HG03159 (cell line): Measurements from ENCODE around the gene VWDE.
"Not testable (repeated sequence)": the region's sequence is repeated elsewhere in the genome, so short reads cannot be mapped to it uniquely, and the experiment has no call there.

ENCODE experiments used
- ATAC-seq: cut with Tn5 transposase; IDR thresholded peaks from one replicate; pipeline ENCODE4 v1.9.1; 2021; ENCODE audit warnings: mild to moderate bottlenecking, moderate library complexity; ENCODE audit not compliant: unreplicated experiment

Gene VWDE

GRCh38 chr7:12402365-12402725, 1.3 kb downstream of the VWDE start:
- no peak for ATAC-seq

GRCh38 chr7:12401538-12402364, 1.9 kb downstream of the VWDE start:
- ATAC-seq = no peak

- no peak for ATAC-seq
Measured at GRCh38 chr7:12398186-12398585, 5.5 kb downstream of the VWDE start.

DNA sequence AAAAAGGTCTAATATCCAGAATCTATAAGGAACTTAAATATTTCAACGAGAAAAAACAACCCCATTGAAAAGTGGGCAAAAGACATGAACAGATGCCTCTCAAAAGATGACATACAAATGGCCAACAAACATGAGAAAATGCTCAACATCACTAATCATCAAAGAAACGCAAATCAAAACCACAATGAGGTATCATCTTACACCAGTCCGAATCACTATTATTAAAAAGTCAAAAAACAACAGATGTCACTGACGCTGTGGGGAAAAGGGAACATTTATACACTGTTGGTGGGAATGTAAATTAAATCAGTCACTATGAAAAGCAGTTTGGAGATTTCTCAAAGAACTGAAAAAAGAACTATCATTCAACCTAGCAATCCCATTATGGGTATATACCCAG, 6.0 kb downstream of the VWDE start:
- ATAC-seq = no peak

GRCh38 chr7:12396670-12397069, 7.0 kb downstream of the VWDE start:
- not testable (repeated sequence) for ATAC-seq

DNA sequence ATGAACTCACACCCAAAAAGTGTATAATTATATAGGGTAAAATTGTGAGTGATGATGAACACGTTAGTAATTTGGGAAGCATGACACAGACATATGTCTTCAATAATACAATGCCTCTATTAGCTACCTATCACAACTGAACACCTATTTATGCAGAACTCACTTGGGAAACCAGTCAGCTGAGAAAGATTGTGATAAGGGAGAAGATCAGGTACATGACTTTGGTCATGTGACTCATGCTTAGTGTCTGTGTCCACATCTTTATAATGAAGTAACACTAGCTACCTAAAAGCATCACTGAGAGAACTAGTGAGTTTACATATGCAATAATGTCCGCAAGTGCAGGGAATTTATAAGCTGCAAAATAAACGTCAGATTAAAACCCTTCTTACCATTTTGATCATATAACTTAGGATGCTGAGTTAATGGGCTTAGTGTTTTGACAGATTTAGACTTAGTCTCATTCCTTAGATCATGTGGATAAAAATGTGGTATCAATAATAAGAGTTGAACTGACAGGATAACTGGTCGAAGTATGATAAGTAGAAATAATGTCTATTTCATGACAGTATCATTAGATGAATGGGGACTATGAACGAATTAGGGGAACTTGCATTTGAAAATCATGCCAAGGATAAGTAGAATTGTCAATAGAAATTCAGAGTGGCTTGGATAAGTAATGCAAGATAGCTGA, 11.6 kb downstream of the VWDE start:
- ATAC-seq = no peak

GRCh38 chr7:12389089-12389700, 14.5 kb downstream of the VWDE start:
- peak; percentile 99 for ATAC-seq

DNA sequence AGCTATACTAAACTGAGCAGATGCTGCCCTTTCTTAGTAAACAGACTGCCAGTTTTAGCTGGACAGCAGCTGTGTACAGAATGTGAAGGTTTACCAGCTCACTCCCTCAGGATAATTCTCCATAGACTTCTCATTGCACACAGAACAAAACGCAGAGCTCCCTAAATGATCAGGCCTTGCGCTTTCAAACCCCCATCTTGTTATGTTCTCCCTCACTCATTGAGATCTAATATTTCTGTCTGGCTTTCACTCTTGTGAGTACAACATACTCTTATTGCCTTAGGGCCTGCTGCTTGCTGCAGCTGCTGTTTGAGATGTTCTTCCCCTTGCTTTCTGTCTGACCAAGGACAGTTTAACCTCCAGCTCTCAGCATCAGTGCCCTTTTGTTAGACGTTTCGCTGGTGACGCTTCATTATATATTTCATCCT, 17.3 kb downstream of the VWDE start:
- no peak for ATAC-seq

DNA sequence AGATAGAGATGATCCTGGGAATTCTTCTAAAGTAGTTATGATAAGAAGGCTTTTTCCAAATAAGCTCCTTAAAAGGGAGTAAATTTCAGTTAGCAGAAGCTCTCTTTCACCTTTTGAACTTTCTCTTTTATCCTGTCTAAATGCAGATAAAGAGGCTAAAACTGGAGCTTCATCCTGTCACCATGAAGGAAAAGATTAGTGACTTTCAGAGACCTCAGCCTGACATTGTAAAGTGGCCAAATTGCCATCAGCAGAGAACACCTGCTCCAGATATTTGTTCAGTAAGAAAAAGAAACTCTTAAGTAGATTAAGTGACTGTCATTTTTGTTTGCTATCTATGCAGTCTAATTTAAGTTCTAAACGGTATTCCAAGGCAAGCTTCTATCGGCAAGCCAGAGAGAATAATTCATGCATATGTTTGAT, 18.3 kb downstream of the VWDE start:
- no peak for ATAC-seq

- no peak for ATAC-seq
Measured at GRCh38 chr7:12383377-12383776, 20.3 kb downstream of the VWDE start.

DNA sequence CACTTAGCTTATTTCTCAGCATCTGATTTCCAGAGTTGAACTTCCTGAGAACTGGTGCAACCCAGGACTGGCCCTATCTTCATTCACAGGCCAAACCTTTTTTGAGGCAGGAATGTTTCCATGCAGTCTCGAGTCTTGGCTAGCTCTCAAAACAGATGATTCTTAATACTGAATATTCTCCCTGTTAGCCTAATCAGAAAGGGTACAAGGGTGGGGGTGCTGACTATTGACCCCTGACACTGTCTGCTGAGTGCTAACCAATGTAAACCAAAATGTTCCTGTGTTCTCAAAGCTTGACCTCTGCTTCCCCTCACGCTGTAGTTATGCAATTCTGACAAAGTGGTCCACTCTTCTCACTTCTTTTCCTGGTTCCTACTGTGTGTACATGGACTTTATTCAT, 25.3 kb downstream of the VWDE start:
- ATAC-seq = no peak

GRCh38 chr7:12377406-12377805, 26.3 kb downstream of the VWDE start:
- ATAC-seq = no peak

DNA sequence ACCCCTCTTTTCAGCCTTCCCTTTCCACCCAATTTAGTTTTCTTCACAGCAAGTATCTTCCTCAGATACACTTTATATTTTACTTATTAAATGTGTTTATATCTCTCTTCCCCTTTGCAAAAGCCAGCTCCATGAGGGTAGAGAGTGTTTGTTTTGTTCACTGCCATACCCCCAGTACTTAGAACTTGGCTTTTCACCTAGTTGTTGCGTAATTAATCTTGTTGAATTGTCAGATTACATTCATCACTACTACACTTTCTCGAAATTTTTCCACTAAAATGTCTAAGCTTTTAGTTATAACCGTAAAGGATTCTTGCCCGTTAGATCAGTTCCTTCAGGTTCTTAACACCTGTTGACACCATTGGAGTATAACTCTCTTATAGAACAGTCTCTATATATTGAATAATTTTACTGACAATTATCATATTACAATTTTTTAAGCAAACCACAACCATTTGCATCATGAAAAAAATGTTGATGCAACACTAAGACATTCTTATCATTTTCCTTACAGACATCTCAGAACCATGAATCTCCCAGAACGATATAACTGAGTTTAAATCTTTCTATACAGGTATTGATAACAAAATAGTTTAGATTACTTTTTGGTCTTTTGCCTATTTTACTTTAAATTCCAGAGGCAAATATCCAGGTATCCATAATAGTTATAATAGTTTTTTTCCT, 29.9 kb downstream of the VWDE start:
- ATAC-seq = no peak

GRCh38 chr7:12370249-12370648, 33.4 kb downstream of the VWDE start:
- ATAC-seq = no peak

DNA sequence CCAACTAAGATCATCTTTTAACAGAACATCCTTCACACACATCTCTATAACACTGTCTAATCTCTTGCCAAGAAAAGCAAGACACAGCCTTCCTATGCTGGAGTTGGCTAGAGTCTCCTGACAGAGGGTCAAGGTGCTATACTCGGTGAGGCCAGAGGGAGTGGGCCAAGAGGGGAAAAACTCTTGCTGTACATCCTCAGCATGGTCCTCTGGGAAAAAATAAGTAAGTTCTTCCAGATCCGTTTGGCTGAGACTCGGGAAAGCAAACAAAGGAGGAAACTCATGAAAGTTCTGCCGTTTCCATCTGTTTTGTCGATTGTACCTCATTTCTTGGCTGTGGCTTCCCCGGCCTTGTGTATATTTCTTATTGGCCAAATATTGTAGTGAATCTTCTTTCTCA, 33.9 kb downstream of the VWDE start:
- ATAC-seq = no peak

- no peak for ATAC-seq
Measured at GRCh38 chr7:12369072-12369471, 34.6 kb downstream of the VWDE start.

GRCh38 chr7:12360948-12361347, 42.7 kb downstream of the VWDE start:
- ATAC-seq = no peak

- ATAC-seq = no peak
Measured at GRCh38 chr7:12358694-12359093, 45.0 kb downstream of the VWDE start.

- ATAC-seq = peak; percentile 84
Measured at GRCh38 chr7:12357508-12357907, 46.2 kb downstream of the VWDE start.

- ATAC-seq = no peak
Measured at GRCh38 chr7:12351843-12352242, 51.8 kb downstream of the VWDE start.

DNA sequence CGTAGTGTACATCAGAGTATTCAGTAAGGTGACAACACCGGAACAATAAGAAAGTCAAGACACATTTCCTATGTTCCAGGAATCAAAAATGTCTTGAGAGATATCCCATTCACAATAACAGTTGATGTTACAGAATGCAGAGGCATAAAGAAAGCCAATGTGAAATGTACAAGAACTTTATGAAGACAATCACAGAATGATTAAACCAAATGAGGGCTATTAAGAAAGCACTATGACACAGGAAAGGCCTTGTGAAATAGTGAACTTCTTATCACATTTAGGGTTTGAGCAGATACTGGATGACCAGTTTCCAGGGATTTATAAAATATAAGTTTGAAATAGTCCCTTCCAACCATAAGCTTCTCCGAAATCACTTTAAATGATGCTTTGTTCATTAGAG, 52.7 kb downstream of the VWDE start:
- no peak for ATAC-seq
